Activated T-helper 2 cell treated with anti-CD3 and anti-CD28 coated beads, Interferon-gamma antibody, Interleukin-2, Interleukin-4, amounts not matched to agents 10 μg/mL and 5 μg/mL and 100 μg/mL, durations not matched to agents 14 hours and 24 hours and 36 hours (primary cell): ENCODE results near the gene INPP4B. TPM values are rescaled to one million over a fixed set of nuclear protein-coding genes. Genes with fewer than 3 reads are reported as not detected.
A peak's percentile ranks its signal among the peaks of the same experiment; 100 is the strongest.

Experiments
- DNase-seq: peaks from one replicate; pipeline ENCODE4 v3.0.0; 2021; ENCODE audit warnings: low spot score
- H3K27ac Mint-ChIP-seq: one replicate; pipeline ENCODE4 v1.8.0; 2021; ENCODE audit warnings: mixed read lengths
- H3K27me3 Mint-ChIP-seq: one replicate; pipeline ENCODE4 v1.8.0; 2021; ENCODE audit warnings: low read depth, mixed read lengths
- H3K36me3 Mint-ChIP-seq: one replicate; pipeline ENCODE4 v1.8.0; 2021; ENCODE audit warnings: low read depth, mixed read lengths
- H3K4me1 Mint-ChIP-seq: one replicate; pipeline ENCODE4 v1.8.0; 2021; ENCODE audit warnings: low read depth, mixed read lengths
- H3K4me3 Mint-ChIP-seq: one replicate; pipeline ENCODE4 v1.8.0; 2021; ENCODE audit warnings: low read depth, mild to moderate bottlenecking, moderate library complexity, mixed read lengths
- H3K9me3 Mint-ChIP-seq: one replicate; pipeline ENCODE4 v1.8.0; 2021; ENCODE audit warnings: mixed read lengths
- intact Hi-C: fragments of 100-400 bp; cut with micrococcal nuclease; formaldehyde crosslinking; loops from one replicate; pipeline ENCODE4 v1.15.1; 2023
- total RNA-seq: library from RNA; stranded (reverse); gene quantifications from 2 replicates; pipeline ENCODE4 v1.2.3, GENCODE V29; 2022

The INPP4B gene
- total RNA-seq = 64.8 and 70.1 TPM in 2 replicates

DNA sequence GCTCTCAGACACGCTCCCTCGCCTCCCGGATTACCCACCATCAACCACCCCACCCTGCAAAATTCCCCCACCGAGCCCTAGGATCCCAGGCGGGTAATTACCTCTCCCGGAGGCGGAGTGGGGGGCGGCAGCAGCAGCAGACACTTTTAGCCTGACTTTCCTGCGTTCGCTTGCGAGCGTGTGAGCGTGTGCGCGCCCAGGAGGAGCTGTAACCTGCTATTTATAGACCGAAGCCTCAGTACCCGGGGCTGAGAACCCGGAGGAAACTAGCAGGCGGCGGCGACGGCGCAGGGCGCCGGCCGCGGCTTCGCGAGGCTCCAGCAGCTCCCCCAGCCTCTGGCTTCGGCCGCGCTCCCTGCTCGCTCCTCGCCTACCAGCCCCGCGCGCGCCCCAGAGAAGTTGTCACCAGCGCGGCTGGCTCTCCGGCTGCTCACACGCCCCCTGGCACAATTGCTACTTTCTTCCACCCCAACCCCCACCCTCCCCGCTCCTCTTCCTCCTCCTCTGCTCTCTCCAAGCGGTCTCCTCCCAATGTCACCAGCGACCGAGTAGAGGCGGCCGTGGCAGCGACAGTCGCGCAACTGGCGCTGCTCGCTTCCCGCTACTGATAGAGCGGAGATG, at the start of gene INPP4B:
Gene INPP4B (minus strand): TSS at position 194 of the 621 bp plus-strand sequence.
- peaks cover 36% of the 10 kb centered on the region for H3K27me3 Mint-ChIP-seq

GRCh38 chr4:142893012-142893411, 46.9 kb upstream of the INPP4B start:
- H3K4me1 Mint-ChIP-seq = no peaks in the 10 kb centered on the region
- H3K9me3 Mint-ChIP-seq = peaks cover 5% of the 10 kb centered on the region
- intact Hi-C loops = no loop called here
- DNase-seq = no peak
- H3K36me3 Mint-ChIP-seq = no peaks in the 10 kb centered on the region
- no peak overlapping the region for H3K4me3 Mint-ChIP-seq
- peaks cover 3% of the 10 kb centered on the region for H3K27me3 Mint-ChIP-seq
- no peak overlapping the region for H3K27ac Mint-ChIP-seq

More for the DNA sequence above, at the start of gene INPP4B:
- Mint-ChIP-seq H3K4me3 (peak within 1 kb of the TSS; percentile 86), H3K27ac (peak within 1 kb of the TSS; percentile 76), H3K36me3 (no peaks in the 10 kb centered on the region), H3K4me1 (peaks cover 26% of the 10 kb centered on the region), H3K9me3 (no peaks in the 10 kb centered on the region)
- peak; percentile 64 for DNase-seq
- intact Hi-C loops = loop anchor here (1.0 to 5.0 kb wide), 10 partner anchors 30 to 1539 kb away; partner anchors contain the start of gene IL15

GRCh38 chr4:142886566-142886965, 40.5 kb upstream of the INPP4B start:
- intact Hi-C loops = no loop called here
- no peaks in the 10 kb centered on the region for H3K9me3 Mint-ChIP-seq
- H3K27ac Mint-ChIP-seq = no peak overlapping the region
- no peaks in the 10 kb centered on the region for H3K4me1 Mint-ChIP-seq
- no peak overlapping the region for H3K4me3 Mint-ChIP-seq
- H3K36me3 Mint-ChIP-seq = no peaks in the 10 kb centered on the region
- H3K27me3 Mint-ChIP-seq = peaks cover 9% of the 10 kb centered on the region
- no peak for DNase-seq

GRCh38 chr4:142883040-142883832, 37.1 kb upstream of the INPP4B start:
- peaks cover 17% of the 10 kb centered on the region for H3K27me3 Mint-ChIP-seq
- no peaks in the 10 kb centered on the region for H3K36me3 Mint-ChIP-seq
- intact Hi-C loops = no loop called here
- H3K27ac Mint-ChIP-seq = no peak overlapping the region
- no peak for DNase-seq
- no peaks in the 10 kb centered on the region for H3K4me1 Mint-ChIP-seq
- H3K9me3 Mint-ChIP-seq = no peaks in the 10 kb centered on the region
- H3K4me3 Mint-ChIP-seq = no peak overlapping the region

DNA sequence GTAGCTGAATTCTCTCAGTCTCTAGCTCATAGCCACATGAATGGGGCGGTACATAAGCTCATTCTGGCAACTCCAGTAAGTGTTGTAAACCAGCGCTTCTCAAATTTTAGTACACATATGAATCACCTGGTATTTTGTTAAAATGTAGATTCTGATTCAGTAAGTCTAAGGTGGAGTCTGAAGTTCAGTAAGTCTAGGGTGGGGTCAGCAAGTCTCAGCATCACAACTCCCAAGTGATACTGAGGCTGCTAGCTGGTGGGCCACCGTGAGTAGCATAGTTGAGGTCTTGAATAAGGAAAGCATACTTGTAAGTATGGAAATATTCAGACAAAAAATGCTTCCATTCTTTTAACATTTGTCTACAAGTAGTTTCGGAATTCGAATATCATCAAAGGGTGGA, 36.1 kb upstream of the INPP4B start:
- H3K4me3 Mint-ChIP-seq = no peak overlapping the region
- H3K27me3 Mint-ChIP-seq = peaks cover 18% of the 10 kb centered on the region
- intact Hi-C loops = no loop called here
- H3K36me3 Mint-ChIP-seq = no peaks in the 10 kb centered on the region
- no peak overlapping the region for H3K27ac Mint-ChIP-seq
- H3K9me3 Mint-ChIP-seq = no peaks in the 10 kb centered on the region
- DNase-seq = no peak
- no peaks in the 10 kb centered on the region for H3K4me1 Mint-ChIP-seq

DNA sequence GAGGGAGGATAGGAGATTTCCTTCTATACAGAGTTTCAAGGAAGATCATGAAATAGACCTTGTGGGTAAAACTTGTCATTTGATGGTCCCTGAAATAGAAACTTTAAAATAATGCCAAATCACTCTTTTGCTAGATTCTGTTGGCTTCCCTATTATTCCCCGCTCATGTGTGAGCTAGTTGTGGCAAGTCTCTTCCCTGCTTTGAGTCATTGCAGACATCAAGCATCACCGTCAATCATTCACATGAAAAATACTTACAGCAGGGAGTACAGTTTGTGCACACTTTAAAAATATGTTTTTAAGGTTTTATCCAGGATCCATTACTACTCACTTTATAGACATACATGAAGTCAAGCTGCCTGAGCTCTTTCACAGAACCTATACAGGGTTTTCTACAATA, 35.2 kb upstream of the INPP4B start:
- Mint-ChIP-seq H3K36me3 (no peaks in the 10 kb centered on the region), H3K4me3 (no peak overlapping the region), H3K27ac (no peak overlapping the region), H3K27me3 (peaks cover 18% of the 10 kb centered on the region), H3K9me3 (no peaks in the 10 kb centered on the region), H3K4me1 (no peaks in the 10 kb centered on the region)
- intact Hi-C loops = no loop called here
- no peak for DNase-seq

- Mint-ChIP-seq H3K9me3 (no peaks in the 10 kb centered on the region), H3K27ac (no peak overlapping the region), H3K36me3 (no peaks in the 10 kb centered on the region), H3K4me3 (no peak overlapping the region), H3K27me3 (peaks cover 14% of the 10 kb centered on the region), H3K4me1 (no peaks in the 10 kb centered on the region)
- DNase-seq = no peak
- intact Hi-C loops = no loop called here
Observed at GRCh38 chr4:142875117-142875516, 29.0 kb upstream of the INPP4B start.

- H3K27ac Mint-ChIP-seq = no peak overlapping the region
- no peaks in the 10 kb centered on the region for H3K36me3 Mint-ChIP-seq
- H3K4me3 Mint-ChIP-seq = no peak overlapping the region
- DNase-seq = no peak
- peaks cover 10% of the 10 kb centered on the region for H3K27me3 Mint-ChIP-seq
- intact Hi-C loops = no loop called here
- H3K4me1 Mint-ChIP-seq = no peaks in the 10 kb centered on the region
- no peaks in the 10 kb centered on the region for H3K9me3 Mint-ChIP-seq
Observed at GRCh38 chr4:142874684-142875083, 28.6 kb upstream of the INPP4B start.

- H3K27me3 Mint-ChIP-seq = peaks cover 8% of the 10 kb centered on the region
- no peaks in the 10 kb centered on the region for H3K9me3 Mint-ChIP-seq
- no peak for DNase-seq
- H3K4me1 Mint-ChIP-seq = no peaks in the 10 kb centered on the region
- H3K36me3 Mint-ChIP-seq = no peaks in the 10 kb centered on the region
- no peak overlapping the region for H3K4me3 Mint-ChIP-seq
- no peak overlapping the region for H3K27ac Mint-ChIP-seq
- intact Hi-C loops = no loop called here
Observed at GRCh38 chr4:142866685-142867084, 20.6 kb upstream of the INPP4B start.

GRCh38 chr4:142861351-142861750, 15.2 kb upstream of the INPP4B start:
- H3K36me3 Mint-ChIP-seq = no peaks in the 10 kb centered on the region
- no peak for DNase-seq
- H3K27me3 Mint-ChIP-seq = peaks cover 16% of the 10 kb centered on the region
- H3K27ac Mint-ChIP-seq = no peak overlapping the region
- H3K4me3 Mint-ChIP-seq = no peak overlapping the region
- no peaks in the 10 kb centered on the region for H3K4me1 Mint-ChIP-seq
- intact Hi-C loops = no loop called here
- H3K9me3 Mint-ChIP-seq = no peaks in the 10 kb centered on the region

- intact Hi-C loops = no loop called here
- H3K4me1 Mint-ChIP-seq = no peaks in the 10 kb centered on the region
- no peaks in the 10 kb centered on the region for H3K36me3 Mint-ChIP-seq
- H3K4me3 Mint-ChIP-seq = no peak overlapping the region
- H3K27ac Mint-ChIP-seq = no peak overlapping the region
- DNase-seq = no peak
- H3K9me3 Mint-ChIP-seq = no peaks in the 10 kb centered on the region
- H3K27me3 Mint-ChIP-seq = peaks cover 23% of the 10 kb centered on the region
Observed at GRCh38 chr4:142858965-142859364, 12.9 kb upstream of the INPP4B start.

DNA sequence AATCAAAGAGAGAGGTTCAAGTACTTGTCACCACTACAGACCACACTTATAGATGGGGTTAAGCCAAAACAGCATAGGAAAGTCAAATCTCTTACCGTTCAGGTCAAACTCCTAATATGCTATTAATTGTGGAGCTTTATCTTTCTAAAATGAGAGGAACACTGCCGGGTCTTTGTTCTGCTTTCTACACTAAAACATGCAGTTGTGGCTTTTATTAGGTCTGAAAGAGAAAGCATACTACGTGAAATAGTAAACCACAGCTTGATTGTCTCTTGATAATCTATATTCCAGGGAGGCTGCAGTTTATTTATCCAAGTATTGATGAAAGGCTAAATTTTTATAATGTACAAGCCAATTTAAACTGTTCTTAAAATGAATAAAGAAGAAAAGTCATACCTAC, 12.3 kb upstream of the INPP4B start:
- intact Hi-C loops = no loop called here
- no peak for DNase-seq
- H3K4me1 Mint-ChIP-seq = no peaks in the 10 kb centered on the region
- H3K4me3 Mint-ChIP-seq = no peak overlapping the region
- H3K36me3 Mint-ChIP-seq = no peaks in the 10 kb centered on the region
- peaks cover 23% of the 10 kb centered on the region for H3K27me3 Mint-ChIP-seq
- no peaks in the 10 kb centered on the region for H3K9me3 Mint-ChIP-seq
- H3K27ac Mint-ChIP-seq = no peak overlapping the region

DNA sequence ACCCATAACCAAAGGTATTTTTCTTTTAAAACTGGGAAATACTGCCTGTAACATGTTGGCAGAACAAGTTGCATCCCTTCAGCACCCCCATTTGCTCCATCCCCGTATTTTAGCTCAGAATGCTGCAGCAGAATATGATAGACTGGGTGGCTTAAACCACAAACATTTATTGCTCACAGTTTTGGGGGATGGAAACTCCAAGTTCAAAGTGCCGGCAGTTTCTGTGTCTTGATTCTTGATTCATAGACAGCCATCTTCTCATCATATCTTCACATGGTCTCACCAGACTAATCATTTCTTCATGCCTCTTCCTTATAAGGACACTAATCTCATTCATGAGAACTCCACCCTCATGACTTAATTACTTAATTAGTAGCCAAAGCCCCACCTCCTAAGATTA, 10.5 kb upstream of the INPP4B start:
- no peak overlapping the region for H3K27ac Mint-ChIP-seq
- intact Hi-C loops = no loop called here
- no peaks in the 10 kb centered on the region for H3K36me3 Mint-ChIP-seq
- DNase-seq = no peak
- H3K27me3 Mint-ChIP-seq = peaks cover 23% of the 10 kb centered on the region
- H3K4me3 Mint-ChIP-seq = no peak overlapping the region
- no peaks in the 10 kb centered on the region for H3K9me3 Mint-ChIP-seq
- H3K4me1 Mint-ChIP-seq = no peaks in the 10 kb centered on the region
